ENCODE data around the gene XYLT1.

Gene XYLT1

GRCh38 chr16:17414421-17414820, 56.3 kb downstream of the XYLT1 start:
- no peaks in the 10 kb centered on the region for H3K9me2 ChIP-seq (replicated peaks; ENCODE audit: low read depth, low read length)

DNA sequence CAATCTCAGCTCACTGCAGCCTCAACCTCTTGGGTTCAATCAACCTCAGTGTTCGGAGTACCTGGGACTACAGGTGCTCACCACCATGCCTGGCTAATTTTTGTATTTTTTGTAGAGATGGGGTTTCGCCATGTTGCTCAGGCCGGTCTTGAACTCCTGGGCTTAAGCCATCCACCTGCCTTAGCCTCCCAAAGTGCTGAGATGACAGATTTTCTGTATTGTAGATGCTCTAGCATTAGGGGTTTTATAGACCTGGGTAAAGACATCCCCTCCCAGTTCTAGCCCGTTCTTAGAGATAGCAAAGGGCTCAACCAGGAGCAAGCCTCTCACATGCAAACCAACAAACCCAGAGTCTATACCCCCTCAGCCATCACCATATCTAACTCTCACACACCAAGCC, 57.3 kb downstream of the XYLT1 start:
- TF ChIP-seq CTCF (conservative IDR thresholded peaks at IDR 0.05; ENCODE audit: low read length) (no peak), EZH2phosphoT487 (IDR thresholded peaks at IDR 0.05; ENCODE audit: borderline replicate concordance) (no peak)
- no peak overlapping the region for H3K4me2 ChIP-seq (ENCODE audit: low read depth, low read length, poor library complexity, severe bottlenecking)
- H3K27me3 ChIP-seq (ENCODE audit: insufficient read depth, low read length, poor library complexity, severe bottlenecking), result no peaks in the 10 kb centered on the region
- peaks cover 35% of the 10 kb centered on the region; the same call in 1 of the 2 replicates for H3K36me3 ChIP-seq (ENCODE audit: insufficient read depth, low read length)
- no peak overlapping the region for H2AFZ ChIP-seq (ENCODE audit: low read length)
- no peaks in the 10 kb centered on the region for H3F3A ChIP-seq (ENCODE audit: low read depth)
- H3K9me2 ChIP-seq (replicated peaks; ENCODE audit: low read depth, low read length), result no peaks in the 10 kb centered on the region
- peaks cover 73% of the 10 kb centered on the region for H4K20me1 ChIP-seq (ENCODE audit: insufficient read depth, low read length, poor library complexity, severe bottlenecking)
- no peak overlapping the region for H3K9ac ChIP-seq (ENCODE audit: low read depth, low read length, poor library complexity, severe bottlenecking)
- H3K4me1 ChIP-seq (ENCODE audit: insufficient read depth, low read length, poor library complexity, severe bottlenecking), result peaks cover 30% of the 10 kb centered on the region
- H3K9me3 ChIP-seq (ENCODE audit: insufficient read depth, low read depth, low read length), result no peaks in the 10 kb centered on the region
- peaks cover 100% of the 10 kb centered on the region for H3K79me2 ChIP-seq (ENCODE audit: insufficient read depth, low read length)
- H3K4me3 ChIP-seq (ENCODE audit: low read length, poor library complexity, severe bottlenecking), result no peak overlapping the region

More at GRCh38 chr16:17414421-17414820, 56.3 kb downstream of the XYLT1 start:
- H3K4me1 ChIP-seq (ENCODE audit: insufficient read depth, low read length, poor library complexity, severe bottlenecking), result peaks cover 30% of the 10 kb centered on the region
- H3F3A ChIP-seq (ENCODE audit: low read depth), result no peaks in the 10 kb centered on the region
- no peaks in the 10 kb centered on the region for H3K27me3 ChIP-seq (ENCODE audit: insufficient read depth, low read length, poor library complexity, severe bottlenecking)
- H3K36me3 ChIP-seq (ENCODE audit: insufficient read depth, low read length), result peaks cover 33% of the 10 kb centered on the region; the same call in 1 of the 2 replicates
- H2AFZ ChIP-seq (ENCODE audit: low read length), result no peak overlapping the region
- TF ChIP-seq EZH2phosphoT487 (IDR thresholded peaks at IDR 0.05; ENCODE audit: borderline replicate concordance), result no peak
- TF ChIP-seq CTCF (conservative IDR thresholded peaks at IDR 0.05; ENCODE audit: low read length), result no peak
- H3K4me3 ChIP-seq (ENCODE audit: low read length, poor library complexity, severe bottlenecking), result no peak overlapping the region
- H3K79me2 ChIP-seq (ENCODE audit: insufficient read depth, low read length), result peaks cover 100% of the 10 kb centered on the region
- no peak overlapping the region for H3K9ac ChIP-seq (ENCODE audit: low read depth, low read length, poor library complexity, severe bottlenecking)
- peaks cover 69% of the 10 kb centered on the region for H4K20me1 ChIP-seq (ENCODE audit: insufficient read depth, low read length, poor library complexity, severe bottlenecking)
- no peaks in the 10 kb centered on the region for H3K9me3 ChIP-seq (ENCODE audit: insufficient read depth, low read depth, low read length)
- no peak overlapping the region for H3K4me2 ChIP-seq (ENCODE audit: low read depth, low read length, poor library complexity, severe bottlenecking)

GRCh38 chr16:17412791-17413190, 58.0 kb downstream of the XYLT1 start:
- Histone ChIP-seq H3F3A (ENCODE audit: low read depth) (no peaks in the 10 kb centered on the region), H3K27me3 (ENCODE audit: insufficient read depth, low read length, poor library complexity, severe bottlenecking) (no peaks in the 10 kb centered on the region), H3K9me2 (replicated peaks; ENCODE audit: low read depth, low read length) (no peaks in the 10 kb centered on the region), H3K4me3 (ENCODE audit: low read length, poor library complexity, severe bottlenecking) (no peak overlapping the region), H3K79me2 (ENCODE audit: insufficient read depth, low read length) (peaks cover 100% of the 10 kb centered on the region), H4K20me1 (ENCODE audit: insufficient read depth, low read length, poor library complexity, severe bottlenecking) (peaks cover 73% of the 10 kb centered on the region), H3K9me3 (ENCODE audit: insufficient read depth, low read depth, low read length) (no peaks in the 10 kb centered on the region), H3K4me2 (ENCODE audit: low read depth, low read length, poor library complexity, severe bottlenecking) (no peak overlapping the region), H3K4me1 (ENCODE audit: insufficient read depth, low read length, poor library complexity, severe bottlenecking) (peaks cover 29% of the 10 kb centered on the region), H3K36me3 (ENCODE audit: insufficient read depth, low read length) (peaks cover 35% of the 10 kb centered on the region; the same call in 1 of the 2 replicates), H2AFZ (ENCODE audit: low read length) (no peak overlapping the region), H3K9ac (ENCODE audit: low read depth, low read length, poor library complexity, severe bottlenecking) (no peak overlapping the region)
- TF ChIP-seq EZH2phosphoT487 (IDR thresholded peaks at IDR 0.05; ENCODE audit: borderline replicate concordance), result no peak
- TF ChIP-seq CTCF (conservative IDR thresholded peaks at IDR 0.05; ENCODE audit: low read length), result no peak

Data from Loucy (cell line).